ENCODE results near the gene UIMC1.

UIMC1 gene

DNA sequence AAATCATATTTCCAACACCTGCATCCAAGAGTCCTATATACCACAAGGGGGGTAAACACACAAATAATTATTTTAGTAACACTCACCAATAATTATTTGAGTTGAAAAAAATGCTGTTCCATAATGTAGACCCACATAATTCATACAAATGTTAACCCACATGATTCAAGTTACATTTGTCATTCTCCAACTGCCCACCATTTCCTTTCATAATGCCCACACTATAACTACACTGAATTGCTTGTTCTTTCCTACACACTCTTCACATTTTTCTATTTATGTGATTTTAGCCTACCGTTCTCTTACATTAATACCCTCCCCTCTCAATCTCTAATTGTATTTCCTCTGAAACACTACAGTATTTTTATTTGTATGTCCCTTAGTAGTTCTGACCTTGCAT, 71.6 kb downstream of the UIMC1 start:
- H3K4me3 ChIP-seq (ENCODE audit: low read depth, low read length), result no peak overlapping the region
- TF ChIP-seq CTCF (IDR thresholded peaks at IDR 0.05; ENCODE audit: low read depth, low read length), result no peak

GRCh38 chr5:176934309-176934930, 72.2 kb downstream of the UIMC1 start:
- no peak for TF ChIP-seq CTCF (IDR thresholded peaks at IDR 0.05; ENCODE audit: low read depth, low read length)
- H3K4me3 ChIP-seq (ENCODE audit: low read depth, low read length), result no peak overlapping the region

- no peak overlapping the region for H3K4me3 ChIP-seq (ENCODE audit: low read depth, low read length)
- TF ChIP-seq CTCF (IDR thresholded peaks at IDR 0.05; ENCODE audit: low read depth, low read length), result no peak
Measured at GRCh38 chr5:176929654-176930053, 76.9 kb downstream of the UIMC1 start.

- TF ChIP-seq CTCF (IDR thresholded peaks at IDR 0.05; ENCODE audit: low read depth, low read length), result no peak
- H3K4me3 ChIP-seq (ENCODE audit: low read depth, low read length), result no peak overlapping the region
Measured at GRCh38 chr5:176927562-176927961, 79.0 kb downstream of the UIMC1 start.

GRCh38 chr5:176922817-176923216, 83.8 kb downstream of the UIMC1 start:
- TF ChIP-seq CTCF (IDR thresholded peaks at IDR 0.05; ENCODE audit: low read depth, low read length), result no peak
- no peak overlapping the region for H3K4me3 ChIP-seq (ENCODE audit: low read depth, low read length)

DNA sequence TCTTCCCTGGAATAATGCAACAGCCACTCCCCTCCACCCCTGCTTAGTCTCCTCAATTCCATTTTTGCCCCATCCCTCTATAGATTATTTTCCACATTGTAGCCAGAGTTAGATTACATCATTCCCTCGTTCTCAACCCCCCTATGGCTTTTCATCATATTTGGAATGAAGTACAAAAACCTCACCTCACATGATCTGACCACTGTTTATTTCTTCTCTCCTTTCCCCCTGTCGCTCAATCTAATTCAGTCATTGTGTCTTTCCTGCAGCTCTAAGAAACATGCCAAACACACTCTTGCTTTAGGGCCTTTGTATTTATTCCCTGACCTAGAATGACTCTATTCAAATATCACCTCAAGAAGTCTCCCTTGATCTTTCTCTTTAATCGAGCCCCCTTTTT, 84.9 kb downstream of the UIMC1 start:
- TF ChIP-seq CTCF (IDR thresholded peaks at IDR 0.05; ENCODE audit: low read depth, low read length), result no peak
- no peak overlapping the region for H3K4me3 ChIP-seq (ENCODE audit: low read depth, low read length)

DNA sequence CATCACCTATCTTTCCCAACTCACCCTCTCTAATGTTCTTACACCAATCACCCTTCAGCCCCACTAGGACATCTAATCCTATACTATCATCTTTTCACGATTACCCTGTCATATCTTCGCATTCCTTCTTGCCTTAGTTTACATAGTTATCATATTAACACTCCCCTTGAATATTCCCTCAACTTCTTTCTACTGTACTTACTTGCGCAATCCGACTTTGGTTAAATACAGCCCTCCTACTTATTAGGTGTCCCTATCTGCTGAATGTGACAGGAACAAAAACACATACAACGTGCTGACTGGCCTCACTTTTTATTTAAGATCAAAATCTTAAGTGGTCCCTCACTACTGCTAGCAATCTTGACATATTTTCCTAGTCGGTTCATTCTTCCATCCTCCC, 88.0 kb downstream of the UIMC1 start:
- H3K4me3 ChIP-seq (ENCODE audit: low read depth, low read length), result no peak overlapping the region
- TF ChIP-seq CTCF (IDR thresholded peaks at IDR 0.05; ENCODE audit: low read depth, low read length), result no peak
